Activated CD4-positive, alpha-beta T cell treated with anti-CD3 and anti-CD28 coated beads, Interleukin-2, Interleukin-4, amounts not matched to agents 100 ng/mL and 50 ng/mL, durations not matched to agents 16 hours and 8 hours (primary cell): ENCODE measurements around the gene PEMT.

Experiments used
- DNase-seq: peaks from one replicate; pipeline ENCODE4 v3.0.0-alpha.2; 2020; ENCODE audit warnings: low spot score

Gene PEMT

GRCh38 chr17:17605083-17605728 is 13.7 kb upstream of the PEMT start:
- DNase-seq = no peak

- DNase-seq = no peak
Measured at GRCh38 chr17:17603895-17604225, 12.4 kb upstream of the PEMT start.

- no peak for DNase-seq
Measured at GRCh38 chr17:17603178-17603894, 11.8 kb upstream of the PEMT start.

DNA sequence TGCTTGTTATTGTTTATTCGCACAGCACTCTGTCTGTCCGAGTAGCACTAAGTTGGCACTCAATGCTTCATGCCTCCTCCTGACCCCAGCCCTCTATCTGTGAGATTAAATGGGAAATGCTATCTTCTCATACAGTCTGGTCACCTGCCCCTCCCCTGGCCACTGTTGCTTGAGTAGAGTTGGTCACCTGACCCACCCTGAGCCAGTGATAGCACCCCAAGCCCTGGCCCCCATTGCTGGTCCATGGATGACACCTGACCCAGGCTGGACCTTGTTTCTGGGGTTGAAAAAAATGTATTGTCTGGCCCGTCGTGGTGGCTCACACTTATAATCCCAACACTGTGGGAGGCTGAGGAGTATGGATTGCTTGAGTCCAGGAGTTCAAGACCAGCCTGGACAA is 8.5 kb upstream of the PEMT start:
- no peak for DNase-seq

GRCh38 chr17:17598003-17598402 is 6.5 kb upstream of the PEMT start:
- no peak for DNase-seq

- DNase-seq = no peak
Measured at GRCh38 chr17:17595755-17596154, 4.2 kb upstream of the PEMT start.

DNA sequence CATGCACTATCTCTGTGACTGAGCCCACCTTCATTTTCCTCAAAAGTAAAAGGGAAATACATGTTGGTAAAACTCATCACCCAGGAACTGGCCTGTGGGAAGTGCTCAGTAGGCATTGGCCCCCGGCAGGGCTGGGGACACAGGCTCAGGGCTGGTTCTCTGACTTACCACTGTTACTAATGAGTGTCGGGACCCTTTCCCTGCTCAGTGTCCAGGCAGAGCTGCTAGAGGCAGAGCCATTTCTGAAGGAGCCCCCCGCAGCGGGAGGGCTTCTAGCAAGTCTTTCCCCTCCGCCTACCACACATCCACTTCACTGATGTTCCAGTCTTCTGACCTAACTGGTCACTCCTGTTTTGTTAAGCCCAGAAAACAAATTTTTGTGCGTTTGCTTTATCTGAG is 1.7 kb upstream of the PEMT start:
- no peak for DNase-seq

- DNase-seq = no peak
Measured at GRCh38 chr17:17590883-17591354, 589 bp downstream of the PEMT start.

DNA sequence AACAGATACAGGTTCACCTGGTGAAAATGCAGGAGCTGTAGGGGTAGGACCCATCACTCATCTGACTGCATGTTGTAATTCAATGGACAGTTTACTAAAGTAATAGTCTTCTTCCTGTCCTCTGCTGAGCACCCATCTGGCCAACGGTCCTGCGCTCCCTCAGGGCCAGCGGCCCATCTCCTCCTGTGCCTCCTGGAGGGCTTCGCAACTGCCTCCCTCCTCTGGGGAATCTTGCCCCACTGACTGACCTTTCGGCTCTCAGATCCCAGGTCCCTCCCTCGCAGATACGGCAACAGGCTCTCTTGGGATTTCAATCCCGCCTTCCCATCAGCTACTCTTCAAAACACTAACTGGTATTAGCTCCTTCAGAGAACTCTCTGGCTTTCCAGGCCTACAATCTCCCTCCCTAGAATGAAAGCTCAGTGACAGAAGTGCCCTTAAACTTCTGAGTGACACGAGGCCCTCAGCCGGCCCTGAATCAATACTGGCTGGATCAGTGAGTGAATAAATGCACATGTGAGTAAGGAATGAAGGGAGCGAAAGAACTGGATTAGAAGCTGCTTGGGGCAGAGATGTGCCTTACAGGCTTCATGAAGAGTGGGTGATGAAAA is 1.3 kb downstream of the PEMT start:
- no peak for DNase-seq

DNA sequence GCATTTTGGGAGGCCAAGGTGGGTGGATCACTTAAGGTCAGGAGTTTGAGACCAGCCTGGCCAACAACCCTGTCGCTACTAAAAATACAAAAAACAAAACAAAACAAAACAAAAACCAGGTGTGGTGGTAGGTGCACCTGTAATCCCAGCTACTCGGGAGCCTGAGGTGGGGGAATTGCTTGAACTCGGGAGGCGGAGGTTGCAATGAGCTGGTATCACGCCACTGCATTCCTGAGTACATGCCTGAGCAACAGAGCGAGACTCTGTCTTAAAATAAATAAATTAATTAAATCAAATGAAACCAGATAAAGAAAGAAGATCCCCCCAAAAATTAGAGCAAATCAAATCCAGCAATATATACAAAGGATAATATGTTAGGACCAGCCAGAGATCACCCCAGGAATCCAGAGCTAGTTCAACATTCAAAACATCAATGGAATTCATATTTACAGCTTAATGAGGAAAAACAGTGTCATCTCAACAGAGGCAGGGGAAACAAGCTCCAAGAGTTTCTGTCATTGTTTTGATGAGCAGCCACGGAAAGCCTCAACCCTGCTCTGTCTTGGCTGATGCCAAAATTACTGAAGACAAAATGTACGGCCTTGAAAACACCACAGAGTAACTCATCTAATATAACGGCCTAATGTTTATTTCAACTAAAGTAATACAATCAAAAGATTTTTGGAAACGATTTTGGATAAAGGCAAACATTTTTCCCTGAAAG is 3.7 kb downstream of the PEMT start:
- no peak for DNase-seq

DNA sequence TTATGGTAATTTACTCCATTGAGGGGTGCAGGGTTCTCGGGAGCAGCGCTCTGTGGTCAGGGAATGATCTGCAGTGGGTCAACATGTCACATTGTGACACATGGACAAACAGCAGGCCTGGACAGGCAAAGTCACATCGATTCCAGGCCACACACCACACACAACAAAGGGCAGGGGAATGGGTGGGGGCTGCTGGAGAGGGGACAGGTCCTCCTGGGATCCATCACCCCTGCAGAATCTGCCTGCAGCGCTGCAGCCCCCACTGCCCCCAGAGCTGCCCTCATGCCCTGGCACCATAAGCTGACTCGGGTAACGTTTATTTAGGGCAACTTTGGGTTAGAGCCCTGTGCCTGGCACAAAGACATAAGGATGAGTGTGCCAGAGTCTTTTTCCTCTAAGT is 9.1 kb downstream of the PEMT start:
- no peak for DNase-seq

GRCh38 chr17:17581509-17581908 is 10.0 kb downstream of the PEMT start:
- no peak for DNase-seq

DNA sequence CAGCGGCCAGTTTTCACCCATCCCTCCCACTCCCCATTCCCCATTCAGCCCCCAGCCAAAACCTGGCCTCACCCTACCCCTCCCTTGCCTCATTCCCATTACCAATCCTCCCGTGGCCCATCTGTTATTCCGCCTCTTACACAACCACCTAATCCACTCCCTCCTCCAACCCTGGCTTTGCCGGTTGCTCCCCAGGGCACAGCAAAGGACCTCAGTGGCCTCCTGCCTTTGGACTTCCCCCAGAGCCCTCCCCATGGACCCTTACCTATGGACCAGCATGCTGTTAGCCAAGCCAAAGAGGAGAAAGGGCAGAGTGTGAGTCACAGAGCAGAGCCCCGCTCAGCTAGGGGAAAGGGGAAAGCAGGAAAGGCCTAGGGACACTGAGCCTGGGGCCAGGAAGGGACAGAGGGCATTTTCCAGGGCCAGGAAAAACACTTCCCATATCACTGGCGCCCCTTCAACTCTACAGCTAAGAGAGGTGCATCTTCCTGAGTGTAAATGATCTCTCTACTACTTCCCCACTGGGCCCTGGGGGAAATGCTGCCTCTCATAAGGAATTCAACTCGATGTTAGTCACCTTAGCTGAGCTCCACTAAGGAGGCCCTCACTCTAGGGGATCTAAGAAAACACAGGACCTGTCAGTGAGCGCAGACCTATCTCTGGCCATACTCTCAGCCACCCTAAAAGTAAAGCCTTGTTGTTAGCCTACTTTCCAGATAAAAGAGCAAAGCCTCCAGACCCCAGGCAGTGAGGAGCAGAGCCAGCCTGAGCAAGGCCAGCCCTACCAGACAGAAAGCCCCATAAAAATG is 10.6 kb downstream of the PEMT start:
- DNase-seq = no peak

DNA sequence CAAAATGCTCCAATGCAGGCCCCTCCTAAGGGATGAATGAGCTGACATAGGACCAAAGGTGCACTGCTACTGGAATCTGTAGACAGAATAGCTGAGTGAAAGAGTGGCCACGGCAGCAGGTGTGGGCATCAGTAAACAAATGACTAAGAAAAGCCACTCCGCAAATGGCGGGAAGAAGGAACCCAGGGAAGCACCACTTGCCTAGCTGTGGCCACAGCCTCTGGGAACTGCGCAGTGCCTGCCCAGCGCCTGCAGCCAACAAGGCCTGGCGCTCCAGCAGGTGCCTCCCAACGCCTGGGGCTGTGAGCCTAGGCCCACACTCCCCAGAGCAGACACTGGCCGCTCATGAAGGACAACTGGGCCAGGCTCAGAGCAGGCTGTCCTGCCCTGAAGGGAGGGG is 11.8 kb downstream of the PEMT start:
- DNase-seq = no peak

DNA sequence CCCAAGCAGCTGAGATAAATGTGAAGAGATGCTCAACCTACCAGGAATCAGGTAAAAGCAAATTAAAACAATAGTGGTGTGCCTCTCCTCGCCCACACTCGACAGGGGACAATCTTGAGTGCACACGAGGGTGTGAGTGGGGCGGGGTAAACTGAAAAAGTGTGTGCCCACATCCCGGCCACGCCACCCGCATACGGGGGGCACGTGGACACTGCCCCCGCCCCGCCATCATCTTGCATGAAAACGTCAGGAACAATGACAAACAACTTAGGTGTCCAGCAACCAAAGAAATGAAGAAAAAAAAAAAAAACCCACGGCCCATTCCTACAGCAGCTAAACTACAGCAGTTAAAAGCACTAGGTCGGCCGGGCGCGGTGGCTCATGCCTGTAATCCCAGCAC is 14.1 kb downstream of the PEMT start:
- no peak for DNase-seq

DNA sequence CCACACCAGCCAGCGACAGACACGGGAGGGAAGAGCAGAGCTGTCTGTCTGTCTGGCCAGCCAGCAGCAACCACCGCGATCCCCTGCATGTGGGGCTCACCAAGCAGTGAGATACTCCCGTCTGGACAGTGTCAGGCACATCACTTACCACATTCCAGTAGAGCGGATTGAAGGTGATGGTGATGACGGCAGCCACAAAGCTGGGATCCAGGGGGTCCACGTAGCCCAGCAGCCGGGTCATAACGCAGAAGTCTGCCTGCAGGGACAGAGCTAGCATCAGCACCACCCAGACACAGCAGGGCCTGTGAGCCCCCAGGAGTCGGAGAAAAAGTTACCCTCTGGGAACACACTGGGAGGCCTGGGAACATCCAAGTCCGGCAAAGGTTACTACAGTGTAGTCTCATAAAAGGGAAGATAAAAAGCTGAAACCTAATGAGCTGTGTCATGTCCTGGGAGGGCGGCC is 14.7 kb downstream of the PEMT start:
- DNase-seq = no peak

- DNase-seq = no peak
Measured at GRCh38 chr17:17575360-17576251, 15.9 kb downstream of the PEMT start.

GRCh38 chr17:17573912-17574311 is 17.6 kb downstream of the PEMT start:
- no peak for DNase-seq

DNA sequence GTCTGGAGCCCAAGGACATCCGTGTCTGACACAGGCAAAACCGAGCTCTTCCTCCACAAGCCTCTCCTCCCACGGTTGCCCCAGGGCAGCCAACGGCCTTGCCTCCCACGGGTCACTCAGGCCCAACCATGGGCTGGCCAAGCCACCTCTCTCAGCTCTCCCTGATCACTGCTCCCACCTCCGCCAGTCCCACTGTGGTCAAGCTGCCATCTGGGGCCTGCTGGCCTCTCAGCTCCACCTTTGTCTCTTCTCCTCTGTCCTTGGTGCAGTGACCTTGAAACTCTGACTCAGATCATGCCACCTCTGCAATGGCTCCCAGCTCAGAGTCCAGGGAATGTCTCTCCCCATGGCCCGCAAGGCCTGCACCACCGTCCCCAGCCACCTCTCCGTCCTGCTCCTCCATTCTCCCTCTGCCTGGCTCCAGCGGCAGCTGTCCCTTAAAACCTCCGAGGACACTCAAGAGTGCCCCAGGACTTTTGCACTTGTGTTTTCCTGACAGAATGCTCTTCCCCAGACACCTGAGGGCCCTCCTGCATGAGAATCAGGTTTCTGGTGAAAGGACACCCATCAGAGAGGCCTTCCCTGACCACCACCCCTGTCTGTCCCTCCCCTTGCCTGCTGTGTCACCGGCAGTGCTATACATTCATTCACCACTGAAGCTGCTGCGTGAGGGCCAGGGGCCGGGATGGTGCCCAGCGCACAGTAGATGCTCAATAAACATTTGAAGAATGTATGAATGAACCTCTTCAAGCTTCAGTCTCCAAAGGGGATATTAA is 19.3 kb downstream of the PEMT start:
- no peak for DNase-seq
